ENCODE results near the gene SNCA.

Gene SNCA

DNA sequence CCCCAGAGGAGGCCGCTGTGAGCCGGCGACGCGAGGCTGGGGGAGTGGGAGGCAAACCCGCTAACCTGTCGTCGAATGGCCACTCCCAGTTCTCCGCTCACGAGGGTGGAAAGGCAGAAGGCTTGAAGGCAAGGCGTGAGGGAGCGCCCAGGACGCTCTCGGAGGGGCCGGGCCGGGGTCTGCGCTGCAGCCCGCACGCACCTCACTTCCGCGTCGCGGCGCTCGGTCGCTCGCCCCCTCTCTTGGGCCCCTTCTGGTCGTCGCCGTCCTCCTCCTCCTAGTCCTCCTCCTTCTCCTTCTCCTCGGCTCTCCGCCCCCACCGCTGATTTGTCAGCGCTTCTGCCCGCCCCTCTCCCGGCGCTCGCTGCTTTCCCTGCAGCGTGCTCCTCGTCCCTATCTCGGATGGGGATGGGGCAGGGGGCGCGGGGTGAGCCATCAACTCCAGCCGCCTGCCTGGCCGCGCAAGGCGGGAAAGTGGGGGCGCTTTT is at the start of gene SNCA:
Gene SNCA, minus strand, starts transcription at position 265 of the 488 bp plus-strand sequence. CDS start 1,494 bp downstream, outside the sequence.
- peak; percentile 92 for DNase-seq

DNA sequence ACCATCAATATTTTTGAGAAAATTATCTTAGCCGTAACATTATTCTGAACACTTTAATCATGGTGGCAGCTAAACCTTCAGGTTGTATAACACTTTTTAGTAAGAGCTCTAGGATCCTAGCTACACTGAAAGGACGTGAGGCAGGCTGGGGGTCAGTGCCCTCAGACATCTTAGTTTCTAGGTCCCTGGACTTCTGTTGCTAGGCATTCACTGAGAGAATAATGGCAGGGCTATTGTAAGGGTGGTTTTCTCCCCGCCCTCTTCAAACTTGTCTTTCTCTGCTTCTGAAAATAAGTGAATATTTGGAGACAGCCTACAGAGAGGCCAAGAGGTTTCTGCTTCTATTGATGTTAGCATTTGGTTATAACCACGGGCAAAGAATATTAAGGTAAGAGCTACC is 42.3 kb upstream of the SNCA start:
- DNase-seq = no peak

DNA sequence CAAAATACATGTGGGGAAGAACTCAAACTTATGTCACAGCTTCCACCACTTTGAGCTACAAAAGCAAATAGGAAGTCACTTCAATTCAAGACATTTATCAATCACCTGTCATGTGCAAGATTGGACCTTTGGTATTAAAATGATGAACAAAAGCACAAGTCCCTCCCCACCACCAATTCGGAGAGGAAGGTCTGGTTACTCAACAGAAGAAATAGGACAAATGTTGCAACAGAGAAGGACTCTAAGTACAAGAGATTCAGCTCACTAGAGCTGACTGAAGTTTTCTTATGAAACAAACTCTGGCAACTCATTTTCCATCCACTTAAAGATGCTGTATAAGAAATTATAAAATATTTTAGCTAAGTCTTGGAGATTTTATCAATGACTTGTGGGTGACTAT is 41.6 kb upstream of the SNCA start:
- peak; percentile 24 for DNase-seq

DNA sequence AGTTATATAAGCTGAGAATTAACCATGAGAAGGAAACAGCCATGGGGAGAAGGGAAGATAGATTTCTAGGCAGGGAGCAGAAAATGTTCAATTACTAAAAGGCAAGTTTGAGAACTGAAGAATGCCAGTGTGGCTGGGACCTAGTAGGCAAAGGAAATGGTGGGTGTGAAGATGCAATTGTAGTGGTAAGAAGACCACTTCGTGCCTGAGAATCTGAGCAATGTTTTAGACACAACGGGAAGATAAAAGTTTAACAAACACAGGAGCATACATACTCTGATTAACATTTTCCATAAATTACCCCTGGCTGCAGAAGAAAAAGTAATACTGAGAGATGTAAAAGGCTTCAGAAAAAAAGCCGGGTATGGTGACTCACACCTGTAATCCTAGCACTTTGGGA is 39.6 kb upstream of the SNCA start:
- DNase-seq = no peak

DNA sequence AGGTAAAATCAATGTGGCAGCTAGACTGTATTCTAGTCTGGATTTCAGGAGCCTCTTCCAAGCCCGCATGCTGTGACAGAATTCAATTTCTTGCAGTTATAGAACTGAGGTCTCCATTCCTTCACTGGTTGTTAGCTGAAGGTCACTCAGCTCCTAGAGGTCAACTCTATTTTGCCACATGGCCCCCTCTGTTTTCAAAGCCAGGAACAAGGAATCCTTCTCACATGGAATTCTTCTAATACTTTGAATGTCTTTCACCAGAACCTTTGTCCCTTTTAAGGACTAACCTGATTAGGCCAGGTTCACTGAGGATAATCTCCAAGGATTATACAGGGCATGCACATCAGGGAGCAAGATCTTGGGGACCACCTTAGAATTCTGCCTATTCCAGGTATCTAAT is 34.2 kb upstream of the SNCA start:
- no peak for DNase-seq

DNA sequence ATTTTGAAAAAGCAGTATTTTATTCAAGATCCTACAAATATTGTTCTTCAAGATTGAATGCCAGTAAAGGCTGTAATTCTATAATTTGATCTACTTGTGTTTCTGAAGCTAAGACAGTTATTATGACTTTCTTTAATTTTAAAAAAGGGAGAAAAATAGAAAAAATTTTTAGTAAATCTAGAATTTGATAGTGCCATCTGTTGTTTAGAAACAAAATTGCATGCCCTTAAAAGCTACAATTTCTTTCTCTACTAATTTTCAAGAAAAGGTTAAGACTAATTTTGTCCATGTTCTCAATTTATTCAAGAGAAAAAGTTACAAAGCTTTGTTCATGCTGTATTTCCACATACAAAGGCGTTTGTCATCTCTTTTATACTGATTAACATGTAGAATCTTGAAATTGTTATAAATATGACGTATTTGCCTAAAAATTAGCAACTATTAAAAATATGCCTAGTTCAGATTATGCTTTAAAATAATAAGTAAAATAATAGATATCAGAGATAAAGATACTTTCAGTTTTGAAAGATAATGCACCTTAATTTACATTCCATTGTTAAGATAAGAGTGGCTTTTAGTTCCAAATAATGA is 32.1 kb upstream of the SNCA start:
- DNase-seq = peak; percentile 48

DNA sequence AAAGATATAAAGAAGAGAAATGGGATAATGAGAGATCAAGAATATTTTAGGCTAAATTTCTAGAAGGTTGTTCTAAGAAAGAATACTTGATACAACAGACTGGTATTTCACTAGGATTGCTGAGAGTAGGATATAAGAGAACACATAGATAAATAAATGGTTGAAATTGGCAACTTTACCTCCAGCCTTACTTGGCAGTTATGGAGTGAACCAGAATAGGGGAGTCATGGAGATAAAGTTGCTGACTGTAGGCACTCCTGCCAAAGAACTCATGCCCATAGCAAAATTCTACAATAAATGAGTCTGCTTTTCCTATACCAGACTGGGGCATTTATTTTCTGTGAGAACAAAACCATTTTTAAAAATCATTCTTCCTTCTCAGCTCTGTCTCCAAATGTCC is 31.3 kb upstream of the SNCA start:
- no peak for DNase-seq

DNA sequence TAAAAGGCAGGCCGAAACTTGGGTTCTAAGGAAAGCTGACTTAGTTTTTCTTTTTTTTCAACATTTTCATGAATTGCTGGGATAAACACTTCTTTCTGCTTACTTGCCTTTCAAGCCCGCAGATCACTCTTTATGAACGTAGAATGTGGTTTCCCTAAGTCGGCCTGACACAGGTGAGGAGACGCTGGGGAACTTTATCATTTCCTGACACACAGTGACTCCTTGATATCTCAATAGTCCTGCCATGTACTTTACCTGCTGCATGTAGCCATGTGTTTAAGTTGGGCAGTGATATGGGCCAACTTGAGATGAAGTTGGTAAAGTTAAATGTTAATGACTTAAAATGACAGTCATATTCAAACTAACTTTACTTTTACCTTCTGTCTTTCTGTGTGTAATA is 26.6 kb upstream of the SNCA start:
- peak; percentile 25 for DNase-seq

DNA sequence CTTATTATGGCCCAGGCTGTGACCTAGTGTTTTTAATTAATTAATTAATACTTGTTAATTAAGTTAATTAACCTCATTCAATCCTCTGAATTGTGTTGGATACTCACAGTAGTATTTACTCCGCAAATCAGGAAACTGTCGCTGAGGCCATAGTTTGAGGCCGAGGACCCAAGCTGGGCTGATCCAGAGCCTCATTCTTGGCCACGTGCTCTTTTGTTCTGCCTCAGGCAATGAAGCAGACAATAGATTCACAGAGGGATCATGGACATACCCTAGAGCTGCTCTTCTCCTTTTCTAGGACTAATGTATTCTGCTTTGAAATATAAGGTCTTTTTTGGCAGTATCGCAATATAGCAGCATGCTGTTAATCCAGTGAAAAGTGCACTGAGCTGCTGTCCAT is 24.0 kb upstream of the SNCA start:
- DNase-seq = no peak

DNA sequence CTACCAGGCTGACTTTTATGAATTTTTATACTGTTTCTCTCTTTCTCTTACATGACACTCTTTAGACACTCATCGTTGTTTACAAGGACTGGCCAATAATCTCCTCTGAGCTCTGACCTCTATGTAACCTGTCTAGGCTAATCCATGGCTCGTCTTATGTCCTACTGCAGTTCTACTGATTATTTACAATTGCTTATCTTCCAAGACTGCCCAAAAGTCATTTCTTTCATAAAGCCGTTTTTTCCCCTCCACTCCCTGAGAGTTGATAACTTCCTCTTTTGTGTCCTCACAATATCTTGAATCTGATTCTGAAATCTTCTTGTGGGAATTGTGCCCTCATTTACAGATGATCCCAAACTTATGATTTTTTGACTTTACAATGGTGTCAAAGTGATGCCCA is 18.3 kb upstream of the SNCA start:
- DNase-seq = peak; percentile 89

DNA sequence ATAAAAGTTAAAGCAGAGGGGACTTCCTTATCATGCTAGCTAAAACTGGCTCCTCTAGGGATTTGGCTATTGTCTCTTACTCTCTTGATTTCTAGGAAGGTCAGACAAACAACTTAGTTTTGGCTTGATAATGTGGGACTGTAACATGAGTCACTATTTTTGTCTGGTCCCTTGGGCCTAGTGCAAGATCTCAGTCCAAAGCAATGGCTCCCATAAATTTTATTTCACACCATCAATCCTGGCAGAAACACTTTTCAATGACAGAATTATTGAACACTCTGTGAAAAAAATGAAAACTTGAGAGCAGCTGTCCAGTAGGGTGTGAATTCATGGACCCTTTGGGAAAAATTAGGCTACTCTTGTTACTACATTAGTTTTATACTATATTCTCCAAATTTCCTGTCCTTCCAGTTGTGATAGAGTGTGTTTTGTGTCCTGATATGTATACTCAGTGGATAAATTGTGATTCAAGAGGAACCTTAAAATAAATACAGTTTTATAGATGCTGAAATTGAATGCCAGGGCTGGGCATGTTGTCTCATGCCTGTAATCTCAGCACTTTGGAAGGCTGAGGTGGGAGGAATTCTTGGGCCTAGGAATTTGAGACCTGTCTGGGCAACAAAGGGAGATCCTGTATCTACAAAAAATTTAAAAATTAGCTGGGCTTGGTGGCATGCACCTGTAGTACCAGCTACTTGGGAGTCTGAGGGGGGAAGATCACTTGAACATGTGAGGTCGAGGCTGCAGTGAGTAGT is 10.8 kb upstream of the SNCA start:
- DNase-seq = peak; percentile 30

DNA sequence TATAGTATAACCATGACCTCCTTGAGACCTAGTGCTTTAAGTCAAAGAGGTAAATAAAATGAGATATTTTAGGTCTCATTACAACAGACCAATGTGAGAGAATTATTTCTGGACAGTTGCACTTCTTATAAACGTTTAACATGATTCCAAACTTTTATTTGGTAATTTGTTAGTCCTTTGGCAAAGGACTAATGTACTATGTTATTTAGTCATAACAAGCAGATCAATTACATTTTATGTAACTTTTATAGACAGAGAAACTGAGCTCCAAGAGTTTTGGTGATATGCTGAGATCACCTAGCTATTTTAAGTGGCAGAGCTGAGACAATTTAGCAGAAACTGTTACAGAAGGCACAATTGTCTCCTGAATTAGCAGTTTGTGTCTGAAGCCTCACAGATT is 2.6 kb upstream of the SNCA start:
- DNase-seq = no peak

DNA sequence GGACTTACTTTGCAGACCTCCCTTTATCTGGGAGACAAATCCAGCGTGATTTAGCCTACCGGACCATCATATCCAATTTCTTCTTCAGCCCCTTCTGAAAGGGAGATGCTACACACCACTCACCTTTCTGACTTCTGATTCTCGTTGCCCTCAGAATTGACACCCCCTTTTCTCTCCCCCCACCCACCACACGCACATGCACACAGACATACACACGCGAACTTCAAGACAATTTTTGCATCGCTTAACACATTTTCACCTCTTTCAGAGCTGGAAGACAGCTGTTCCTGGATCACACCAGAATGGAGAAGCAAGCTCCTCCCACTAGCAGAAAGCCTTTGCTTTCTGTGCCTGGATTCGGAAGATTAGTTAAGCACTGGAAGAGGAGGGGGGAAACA is 1.0 kb upstream of the SNCA start:
- DNase-seq = peak; percentile 72

DNA sequence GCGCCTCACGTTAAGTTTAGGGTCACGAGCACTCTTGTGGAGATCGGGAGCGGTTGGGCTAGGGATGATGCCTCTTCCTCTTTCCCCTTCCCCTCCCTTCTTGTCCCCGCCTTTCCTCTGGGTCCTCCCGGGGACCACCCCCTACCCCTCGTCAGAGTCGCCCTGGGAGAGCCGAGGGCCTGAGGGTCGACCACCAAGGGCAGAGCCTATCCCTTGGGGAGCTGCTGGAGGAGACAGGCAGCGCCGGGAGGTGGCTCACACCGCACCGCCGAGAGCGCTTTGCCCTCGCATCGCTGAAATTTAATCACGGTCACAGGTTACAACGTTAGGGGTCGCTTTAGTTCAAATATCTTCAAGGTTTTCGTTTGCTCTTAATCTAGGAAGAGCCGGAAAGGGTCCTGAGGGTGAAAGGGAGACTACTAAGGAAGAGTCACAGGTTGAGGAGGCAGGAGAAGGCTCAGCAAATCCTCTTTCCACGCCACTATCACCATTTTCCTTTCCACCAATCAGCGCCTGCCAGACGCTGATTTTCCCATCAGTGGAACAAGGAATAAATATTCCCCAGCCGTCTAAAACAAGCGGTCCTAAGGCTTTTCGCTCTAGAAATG is 528 bp upstream of the SNCA start:
- peak; percentile 86 for DNase-seq

DNA sequence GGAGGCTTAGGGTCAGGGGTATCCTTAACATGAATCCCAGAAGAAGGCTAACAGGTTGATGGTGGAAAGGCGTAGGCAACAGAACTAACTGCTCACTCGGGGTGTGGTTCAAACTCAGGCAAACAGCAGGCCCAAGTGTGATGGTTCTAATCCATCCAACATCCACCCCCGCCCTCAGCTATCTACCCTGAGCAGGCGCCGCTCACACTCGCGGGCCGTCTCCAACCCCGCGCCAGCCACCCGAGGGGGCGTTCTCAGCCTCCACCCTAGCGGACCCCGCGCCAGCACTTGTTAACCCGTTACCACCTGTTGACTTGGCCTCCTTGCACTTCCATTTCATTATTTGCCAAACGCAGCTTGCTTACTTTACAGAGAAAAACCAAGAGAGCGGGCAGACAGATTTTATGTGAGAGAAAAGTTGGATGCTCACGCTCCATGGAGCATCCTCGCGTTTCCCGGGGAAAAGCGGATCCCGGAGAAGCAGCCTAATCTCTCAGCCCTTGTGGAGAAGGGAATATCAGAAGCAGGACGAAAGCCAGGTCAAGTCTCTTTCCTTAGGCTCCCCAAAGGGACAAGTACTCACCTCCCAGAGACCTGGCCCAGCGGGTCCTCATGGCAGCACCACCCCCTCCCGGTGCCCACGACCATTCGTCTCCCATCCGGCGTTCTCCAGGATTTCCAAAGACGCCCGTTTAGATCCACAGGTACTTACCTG is 773 bp downstream of the SNCA start:
- DNase-seq = peak; percentile 69

DNA sequence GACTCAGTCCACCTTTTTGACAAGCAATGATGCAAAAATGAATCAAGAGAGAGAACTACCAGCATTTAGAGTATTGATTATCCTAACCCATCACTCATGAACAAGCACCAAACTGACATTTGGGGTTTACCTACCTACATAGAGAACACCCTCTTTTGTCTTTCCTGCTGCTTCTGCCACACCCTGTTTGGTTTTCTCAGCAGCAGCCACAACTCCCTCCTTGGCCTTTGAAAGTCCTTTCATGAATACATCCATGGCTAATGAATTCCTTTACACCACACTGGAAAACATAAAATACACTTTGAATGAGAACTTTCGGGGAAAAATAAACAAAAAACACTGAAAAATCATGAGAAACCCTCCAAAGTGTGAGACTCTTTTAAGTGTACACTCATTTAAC is 1.5 kb downstream of the SNCA start:
- DNase-seq = no peak

DNA sequence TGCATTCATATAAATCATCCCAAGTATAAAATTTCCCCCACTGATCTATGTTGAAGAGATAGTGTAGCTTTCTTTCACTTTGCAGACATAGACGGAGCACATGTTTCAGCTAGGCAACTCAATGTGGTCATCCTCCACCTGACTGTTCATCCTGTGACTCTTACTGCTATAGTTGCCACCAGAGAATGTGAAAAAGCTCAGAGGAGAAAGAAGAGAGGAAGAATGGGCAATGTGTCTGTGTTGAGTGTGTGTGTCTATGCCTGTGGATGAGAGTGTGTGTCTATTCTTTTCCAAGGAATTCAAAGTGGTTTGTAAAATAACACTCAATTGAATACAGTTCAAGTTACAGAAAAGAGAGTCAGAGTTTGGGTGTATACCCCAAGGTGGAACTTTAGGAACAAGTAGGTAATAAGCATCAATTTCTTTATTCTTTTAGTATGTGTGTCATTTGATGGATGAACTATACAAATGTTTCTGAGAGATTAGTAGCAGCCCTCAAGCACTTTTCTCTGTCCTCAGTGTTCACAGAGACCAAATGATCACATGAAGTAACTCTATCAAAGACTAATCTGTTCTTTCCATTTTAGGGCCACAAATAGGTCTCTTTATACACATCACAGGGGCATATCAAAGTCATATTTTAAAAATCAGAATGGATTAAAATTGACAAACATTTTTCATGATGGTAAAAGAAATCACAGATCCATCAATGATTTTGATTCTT is 2.3 kb downstream of the SNCA start:
- DNase-seq = no peak

DNA sequence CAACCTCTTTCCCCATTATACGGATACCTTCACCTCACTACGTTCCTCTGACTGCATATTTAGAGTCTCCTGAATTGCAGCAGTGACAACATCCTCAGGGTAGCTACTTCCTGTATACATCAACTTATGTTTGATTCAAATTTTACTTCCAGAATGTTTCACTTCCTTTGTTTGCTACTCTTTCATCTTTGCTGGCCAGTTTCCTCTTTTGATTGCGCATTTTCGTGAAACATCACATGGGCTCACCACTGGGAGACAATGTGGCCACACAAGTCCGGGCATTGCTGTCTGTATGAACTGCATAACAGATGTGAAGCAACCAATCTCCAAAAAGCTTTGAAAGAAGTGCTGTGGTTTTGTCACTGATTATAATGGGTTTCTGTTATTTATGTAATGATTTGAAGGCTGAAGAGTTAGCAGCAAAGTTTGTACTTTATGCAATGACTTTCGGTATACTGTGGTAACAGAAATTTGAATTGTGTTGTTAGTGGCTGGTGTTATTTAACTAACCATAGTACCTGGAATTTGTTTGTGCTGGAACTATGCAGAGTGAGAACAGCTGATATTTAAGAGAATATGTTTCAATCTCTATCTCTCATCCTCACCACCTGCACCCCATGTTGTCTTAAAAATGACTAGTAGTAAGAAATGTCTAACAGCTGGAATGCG is 7.4 kb downstream of the SNCA start:
- peak; percentile 83 for DNase-seq

DNA sequence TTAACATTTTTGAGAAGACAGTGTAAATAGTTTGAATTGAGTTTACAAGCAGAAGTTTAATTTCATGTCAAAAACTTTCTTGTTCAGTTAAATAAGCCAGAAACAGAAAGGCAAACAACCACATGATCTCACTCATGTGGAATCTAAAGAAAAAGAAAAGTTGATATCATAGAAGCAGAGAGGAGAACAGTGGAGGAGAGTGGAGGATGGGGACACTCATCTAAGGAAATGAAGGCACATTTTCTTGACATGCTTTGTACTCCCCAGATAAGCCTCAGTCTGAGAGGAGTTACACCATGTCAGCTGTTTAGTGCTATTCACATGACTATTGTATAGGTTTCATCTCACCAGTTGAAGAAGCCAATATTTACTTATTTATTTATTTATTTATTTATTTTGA is 13.5 kb downstream of the SNCA start:
- peak; percentile 24 for DNase-seq

DNA sequence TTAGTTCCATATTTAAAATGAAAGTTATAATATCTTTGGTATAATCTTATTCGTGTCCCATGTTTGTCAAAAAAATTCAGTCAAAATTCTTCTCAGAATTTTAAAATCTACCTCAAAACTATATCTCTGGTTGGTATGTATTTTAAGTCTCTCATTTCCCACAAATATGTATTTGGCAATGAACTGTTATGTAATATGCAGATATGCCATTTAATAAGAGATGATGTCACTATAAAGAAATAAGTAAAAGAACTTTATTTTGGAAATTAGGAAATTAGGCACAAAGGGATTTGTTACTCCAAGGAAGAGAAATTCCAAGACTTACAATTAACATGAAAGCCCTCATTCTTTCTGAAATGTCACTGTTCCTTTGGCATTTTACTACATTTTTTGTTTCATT is 15.3 kb downstream of the SNCA start:
- DNase-seq = no peak

DNA sequence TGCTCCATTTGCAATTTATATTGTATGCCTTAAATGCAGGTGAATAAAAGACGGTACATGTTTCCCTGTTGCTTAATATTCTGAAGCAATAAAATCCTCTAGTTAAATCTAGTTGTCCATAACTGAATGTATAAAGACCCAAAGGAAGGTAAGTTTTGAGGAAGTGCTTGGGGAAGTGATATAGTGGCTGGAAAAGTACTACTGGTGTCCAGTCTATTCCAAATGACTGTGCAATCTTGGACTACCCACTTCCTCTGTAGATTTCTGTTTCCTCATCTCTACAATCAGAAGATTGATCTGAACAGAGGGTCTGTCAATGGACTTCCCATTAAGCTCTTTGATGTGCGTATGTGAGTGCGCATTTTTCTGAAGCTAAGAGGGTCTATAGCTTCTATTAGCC is 17.0 kb downstream of the SNCA start:
- peak; percentile 14 for DNase-seq

DNA sequence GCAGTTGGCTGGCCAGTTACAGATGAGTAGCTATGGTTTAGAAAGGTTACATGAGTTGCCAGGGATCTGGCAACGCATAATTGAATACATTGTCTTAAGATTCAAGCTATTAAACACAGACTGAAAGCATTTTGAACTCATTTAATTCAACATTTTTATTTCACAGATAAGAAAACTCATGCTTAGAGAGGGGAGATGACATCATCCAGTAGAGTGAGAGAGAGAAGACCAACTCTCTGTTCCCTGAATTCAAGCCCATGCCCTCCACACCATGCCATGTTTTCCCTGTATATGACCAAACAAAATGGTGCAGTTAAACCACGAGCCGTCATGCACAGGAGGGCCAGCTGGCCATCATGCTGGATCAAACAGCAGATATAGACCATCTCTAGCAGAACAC is 22.6 kb downstream of the SNCA start:
- DNase-seq = no peak
